Cardiac muscle cell (in vitro differentiated cells and primary cell): Measurements from ENCODE around the gene MTURN. TPM values are rescaled to one million over a fixed set of nuclear protein-coding genes. Genes with fewer than 3 reads are reported as not detected.
"Not testable (repeated sequence)": the region's sequence is repeated elsewhere in the genome, so short reads cannot be mapped to it uniquely, and the experiment has no call there.

ENCODE experiments used
- DNase-seq, 2 donors: peaks; one replicate each; pipeline versions ENCODE4 v3.0.0 to v3.0.0-alpha.2; 2010 to 2017; ENCODE audit warnings: low read depth in 1 of 2, low spot score in 1 of 2
- H3K27ac ChIP-seq: fragments of 200-600 bp; sonication (generic); 2 replicates; pipeline ENCODE4 v1.5.1; 2016
- H3K27me3 ChIP-seq: fragments of 200-600 bp; sonication (generic); 2 replicates; pipeline ENCODE4 v1.6.0; 2016; ENCODE audit warnings: control low read depth
- H3K36me3 ChIP-seq: fragments of 200-600 bp; sonication (generic); 2 replicates; pipeline ENCODE4 v1.5.1; 2016; ENCODE audit warnings: control low read depth
- H3K4me1 ChIP-seq: fragments of 200-600 bp; sonication (generic); 2 replicates; pipeline ENCODE4 v1.8.1; 2017; ENCODE audit warnings: low read depth, mild to moderate bottlenecking, mixed run types
- H3K4me3 ChIP-seq: fragments of 200-600 bp; sonication (generic); 2 replicates; pipeline ENCODE4 v1.5.1; 2016; ENCODE audit warnings: mild to moderate bottlenecking
- H3K9me3 ChIP-seq: fragments of 200-600 bp; sonication (generic); 2 replicates; pipeline ENCODE4 v1.5.1; 2017; ENCODE audit warnings: low read depth, mild to moderate bottlenecking, control low read depth
- polyA plus RNA-seq: library from polyadenylated mRNA; unstranded; fragments of >200 nt; fragmentation: Nextera tagmentation; extraction: Ambion mirVana; gene quantifications from 2 replicates; pipeline ENCODE4 v1.2.1, GENCODE V29; 2016
- total RNA-seq: library from RNA; depleted of rRNA; stranded (reverse); fragments of >200 nt; gene quantifications from 2 replicates; pipeline ENCODE4 v1.2.3, GENCODE V29; 2016
- TF ChIP-seq, protein P1 (sequence below): IDR thresholded peaks from 2 replicates; pipeline ENCODE4 v1.5.1; 2012; ENCODE audit warnings: low read depth, mild to moderate bottlenecking, low read length

The MTURN gene
- total and polyA plus RNA-seq, 2 experiments from 2014 or later = 11.2 to 39.3 TPM

DNA sequence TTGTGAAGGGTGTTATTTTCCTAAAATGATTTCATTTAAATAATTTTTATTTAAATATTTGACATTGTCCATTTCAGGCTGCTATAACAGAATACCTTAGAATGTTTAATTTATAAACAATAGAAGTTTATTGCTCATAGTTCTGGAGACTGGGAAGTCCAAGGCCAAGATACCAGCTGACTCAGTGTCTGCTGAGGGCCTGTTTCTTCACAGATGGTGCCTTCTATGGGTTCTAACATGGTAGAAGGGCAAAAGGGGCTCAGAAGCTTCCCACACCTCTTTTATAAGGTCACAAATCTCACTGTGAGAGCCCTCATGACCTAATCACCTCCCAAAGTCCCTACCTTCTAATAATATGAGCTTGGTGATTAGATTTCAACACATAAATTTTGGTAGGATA is 50.7 kb downstream of the MTURN start:
- no peaks in the 10 kb centered on the region for H3K4me1 ChIP-seq
- H3K4me3 ChIP-seq = no peak overlapping the region
- no peaks in the 10 kb centered on the region for H3K9me3 ChIP-seq
- DNase-seq = no peak
- H3K27me3 ChIP-seq = no peaks in the 10 kb centered on the region
- H3K36me3 ChIP-seq = no peaks in the 10 kb centered on the region
- no peak overlapping the region for H3K27ac ChIP-seq
- TF ChIP-seq, protein P1, sequence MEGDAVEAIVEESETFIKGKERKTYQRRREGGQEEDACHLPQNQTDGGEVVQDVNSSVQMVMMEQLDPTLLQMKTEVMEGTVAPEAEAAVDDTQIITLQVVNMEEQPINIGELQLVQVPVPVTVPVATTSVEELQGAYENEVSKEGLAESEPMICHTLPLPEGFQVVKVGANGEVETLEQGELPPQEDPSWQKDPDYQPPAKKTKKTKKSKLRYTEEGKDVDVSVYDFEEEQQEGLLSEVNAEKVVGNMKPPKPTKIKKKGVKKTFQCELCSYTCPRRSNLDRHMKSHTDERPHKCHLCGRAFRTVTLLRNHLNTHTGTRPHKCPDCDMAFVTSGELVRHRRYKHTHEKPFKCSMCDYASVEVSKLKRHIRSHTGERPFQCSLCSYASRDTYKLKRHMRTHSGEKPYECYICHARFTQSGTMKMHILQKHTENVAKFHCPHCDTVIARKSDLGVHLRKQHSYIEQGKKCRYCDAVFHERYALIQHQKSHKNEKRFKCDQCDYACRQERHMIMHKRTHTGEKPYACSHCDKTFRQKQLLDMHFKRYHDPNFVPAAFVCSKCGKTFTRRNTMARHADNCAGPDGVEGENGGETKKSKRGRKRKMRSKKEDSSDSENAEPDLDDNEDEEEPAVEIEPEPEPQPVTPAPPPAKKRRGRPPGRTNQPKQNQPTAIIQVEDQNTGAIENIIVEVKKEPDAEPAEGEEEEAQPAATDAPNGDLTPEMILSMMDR = no peak

DNA sequence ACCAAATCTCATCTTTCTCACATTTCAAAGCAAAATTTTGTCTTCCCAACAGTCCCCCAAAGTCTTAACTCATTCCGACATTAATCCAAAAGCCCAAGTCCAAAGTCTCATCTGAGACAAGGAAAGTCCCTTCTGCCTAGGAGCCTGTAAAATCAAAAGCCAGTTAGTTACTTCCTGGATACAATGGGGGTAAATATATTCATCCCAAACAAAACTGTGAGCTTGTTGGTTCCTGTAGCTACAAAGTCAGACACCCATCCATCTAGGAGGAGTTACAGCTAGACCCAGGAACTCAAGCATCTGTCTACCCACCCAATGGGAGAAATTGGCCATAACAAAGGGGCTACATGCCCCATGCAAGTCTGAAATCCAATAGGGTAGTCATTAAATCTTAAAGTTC is 51.9 kb downstream of the MTURN start:
- H3K4me3 ChIP-seq = no peak overlapping the region
- H3K27ac ChIP-seq = no peak overlapping the region
- no peak for DNase-seq
- no peaks in the 10 kb centered on the region for H3K27me3 ChIP-seq
- H3K36me3 ChIP-seq = no peaks in the 10 kb centered on the region
- no peaks in the 10 kb centered on the region for H3K4me1 ChIP-seq
- TF ChIP-seq, protein P1 = no peak
- no peaks in the 10 kb centered on the region for H3K9me3 ChIP-seq

DNA sequence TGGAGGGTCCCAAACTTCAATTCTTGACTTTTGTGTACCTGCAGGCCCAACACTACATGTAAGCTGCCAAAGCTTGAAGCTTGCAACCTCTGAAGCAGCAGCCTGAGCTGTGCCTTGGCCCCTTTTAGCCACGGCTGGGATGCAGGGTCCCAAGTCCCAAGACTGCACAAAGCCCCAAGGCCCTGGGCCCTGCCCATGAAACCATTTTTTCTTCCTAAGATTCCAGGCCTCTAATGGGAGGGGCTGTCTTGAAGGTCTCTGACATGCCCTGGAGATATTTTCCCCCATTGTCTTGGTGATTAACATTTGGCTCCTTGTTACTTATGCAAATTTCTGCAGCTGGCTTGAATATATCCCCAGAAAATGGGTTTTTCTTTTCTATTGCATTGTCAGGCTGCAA is 52.7 kb downstream of the MTURN start:
- Histone ChIP-seq H3K4me3 (no peak overlapping the region), H3K36me3 (no peaks in the 10 kb centered on the region), H3K27me3 (no peaks in the 10 kb centered on the region), H3K4me1 (no peaks in the 10 kb centered on the region), H3K27ac (no peak overlapping the region), H3K9me3 (no peaks in the 10 kb centered on the region)
- DNase-seq = no peak
- TF ChIP-seq, protein P1 = no peak

DNA sequence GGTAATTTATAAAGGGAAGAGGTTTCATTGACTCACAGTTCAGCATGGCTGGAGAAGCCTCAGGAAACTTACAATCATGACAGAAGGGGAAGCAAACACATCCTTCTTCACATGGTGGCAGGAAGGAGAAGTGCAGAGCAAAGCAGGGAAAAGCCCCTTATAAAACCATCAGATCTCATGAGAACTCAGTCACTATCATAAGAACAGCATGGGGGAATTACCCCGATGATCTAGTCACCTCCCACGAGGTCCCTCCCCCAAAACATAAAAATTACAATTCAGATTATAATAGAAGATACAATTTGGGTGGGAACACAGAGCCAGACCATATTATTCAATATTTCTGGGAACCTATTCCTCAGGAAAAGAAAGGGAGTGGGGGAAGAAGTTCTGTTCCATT is 53.6 kb downstream of the MTURN start:
- H3K4me3 ChIP-seq, DNase-seq, H3K4me1 ChIP-seq, H3K27me3 ChIP-seq, H3K36me3 ChIP-seq, H3K9me3 ChIP-seq, H3K27ac ChIP-seq: not testable (repeated sequence)

DNA sequence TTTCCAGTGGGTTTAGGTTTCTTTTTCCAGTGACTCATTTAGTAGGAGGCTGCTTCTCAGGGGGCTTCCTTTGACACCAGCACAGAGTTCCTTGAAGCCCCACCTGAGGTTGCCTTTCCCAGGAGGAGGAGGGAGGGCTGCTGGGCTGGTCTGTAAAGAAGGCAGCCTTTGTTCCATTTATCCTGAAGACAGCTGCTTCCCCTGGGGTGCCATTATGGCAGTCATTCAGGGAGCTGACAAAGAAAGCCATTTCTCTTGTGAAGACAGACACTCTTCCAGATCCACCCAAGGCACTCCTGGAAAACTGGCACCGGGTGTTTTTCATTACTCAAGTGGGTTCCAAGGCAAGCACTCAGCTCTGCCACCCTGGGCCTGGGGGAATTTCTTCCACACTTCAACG is 54.0 kb downstream of the MTURN start:
- TF ChIP-seq, protein P1 = no peak
- H3K9me3 ChIP-seq = no peaks in the 10 kb centered on the region
- H3K4me3 ChIP-seq = no peak overlapping the region
- H3K4me1 ChIP-seq = no peaks in the 10 kb centered on the region
- no peaks in the 10 kb centered on the region for H3K27me3 ChIP-seq
- H3K27ac ChIP-seq = no peak overlapping the region
- no peaks in the 10 kb centered on the region for H3K36me3 ChIP-seq
- DNase-seq = no peak

DNA sequence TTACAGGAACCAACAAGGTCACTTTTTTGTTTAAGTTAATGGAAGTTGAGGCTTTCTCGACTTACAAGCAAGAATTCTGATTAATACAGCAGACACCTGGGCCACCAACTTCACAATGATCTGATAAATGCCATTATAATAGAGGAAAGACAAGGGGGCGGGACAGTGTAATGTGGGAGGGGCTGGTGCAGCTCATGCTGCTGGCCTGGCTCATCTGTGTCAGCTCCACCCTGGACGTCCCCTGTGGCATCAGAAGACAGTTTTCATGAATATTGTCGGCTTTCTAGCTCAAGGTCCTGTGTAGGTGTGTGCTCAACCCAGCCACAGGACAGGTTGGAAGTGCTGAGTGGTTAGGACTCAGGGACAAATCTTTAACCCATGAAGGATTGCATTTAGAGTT is 57.0 kb downstream of the MTURN start:
- Histone ChIP-seq H3K27me3 (no peaks in the 10 kb centered on the region), H3K27ac (no peak overlapping the region), H3K9me3 (no peaks in the 10 kb centered on the region), H3K36me3 (no peaks in the 10 kb centered on the region), H3K4me3 (no peak overlapping the region), H3K4me1 (no peaks in the 10 kb centered on the region)
- TF ChIP-seq, protein P1 = no peak
- no peak for DNase-seq
